H1 (cell line): ENCODE data around the gene RHOC. TPM values are rescaled to one million over a fixed set of nuclear protein-coding genes. Genes with fewer than 3 reads are reported as not detected.

ENCODE experiments used
- ATF2 ChIP-seq: IDR thresholded peaks from 2 replicates; pipeline ENCODE4 v1.6.1; 2012; ENCODE audit warnings: low read length, inconsistent platforms
- BACH1 ChIP-seq: IDR thresholded peaks from 2 replicates; pipeline ENCODE4 v1.6.1; 2012; ENCODE audit warnings: low read length, improper control_type of control experiment
- CEBPB ChIP-seq: IDR thresholded peaks from 2 replicates; pipeline ENCODE4 v1.6.1; 2012; ENCODE audit warnings: low read depth, low read length
- CTBP2 ChIP-seq: IDR thresholded peaks from 2 replicates; pipeline ENCODE4 v1.7.0; 2011; ENCODE audit warnings: borderline replicate concordance, mild to moderate bottlenecking, moderate library complexity, mixed read lengths, low read length; ENCODE audit not compliant: insufficient read depth, insufficient read length
- EGR1 ChIP-seq: IDR thresholded peaks from 2 replicates; pipeline ENCODE4 v1.6.1; 2011; ENCODE audit warnings: low read depth, low read length, borderline replicate concordance
- EZH2 ChIP-seq: fragments of 200-600 bp; sonication (generic); IDR thresholded peaks from 2 replicates; pipeline ENCODE4 v1.7.1; 2012; ENCODE audit warnings: low read depth, mild to moderate bottlenecking, moderate library complexity, low read length, inconsistent platforms; ENCODE audit not compliant: severe bottlenecking
- FOSL1 ChIP-seq: IDR thresholded peaks from 2 replicates; pipeline ENCODE4 v1.6.1; 2011; ENCODE audit warnings: mild to moderate bottlenecking, low read depth, low read length, moderate library complexity; ENCODE audit not compliant: insufficient read depth
- HDAC2 ChIP-seq, 2 experiments: fragments of 300-600 bp in 1 of 2; sonication (generic) in 1 of 2; IDR thresholded peaks; 2 replicates each; pipeline ENCODE4 v1.6.1; 2011 to 2012; ENCODE audit warnings: low read depth in 2 of 2, low read length in 2 of 2, mild to moderate bottlenecking in 2 of 2, moderate library complexity in 2 of 2, borderline replicate concordance in 1 of 2, inconsistent platforms in 1 of 2
- KDM4A ChIP-seq: IDR thresholded peaks from one replicate; pipeline ENCODE4 v1.7.1; 2012; ENCODE audit warnings: low read depth, mild to moderate bottlenecking, moderate library complexity, low read length, inconsistent platforms; ENCODE audit not compliant: severe bottlenecking
- MAFK ChIP-seq: IDR thresholded peaks from 2 replicates; pipeline ENCODE4 v1.6.1; 2012; ENCODE audit warnings: low read depth, mild to moderate bottlenecking, improper control_type of control experiment, low read length
- NANOG ChIP-seq: IDR thresholded peaks from 2 replicates; pipeline ENCODE4 v1.6.1; 2011; ENCODE audit warnings: low read length, low read depth, mild to moderate bottlenecking, inconsistent platforms; ENCODE audit not compliant: insufficient read depth, poor library complexity, severe bottlenecking
- POLR2A ChIP-seq, 2 experiments: IDR thresholded peaks; 1 replicate in 1 of 2; 2 replicates in 1 of 2; pipeline ENCODE4 v1.6.1; 2011; ENCODE audit warnings: low read depth in 2 of 2, low read length in 2 of 2, mild to moderate bottlenecking in 2 of 2; ENCODE audit errors: control extremely low read depth in 1 of 2
- RBBP5 ChIP-seq: IDR thresholded peaks from 2 replicates; pipeline ENCODE4 v1.7.1; 2012; ENCODE audit warnings: low read depth, mild to moderate bottlenecking, inconsistent platforms, low read length, moderate library complexity, borderline replicate concordance
- SAP30 ChIP-seq: fragments of 300-600 bp; sonication (generic); IDR thresholded peaks from 2 replicates; pipeline ENCODE4 v1.7.1; 2012; ENCODE audit warnings: low read length, moderate library complexity, mild to moderate bottlenecking, inconsistent platforms; ENCODE audit not compliant: insufficient read depth, insufficient replicate concordance
- TBP ChIP-seq: IDR thresholded peaks from 2 replicates; pipeline ENCODE4 v1.6.1; 2011; ENCODE audit warnings: low read depth, low read length, improper control_type of control experiment
- polyA plus RNA-seq, 7 experiments: library from polyadenylated mRNA; depleted of rRNA in 3 of 7; stranded (reverse) in 5 of 7; unstranded in 2 of 7; fragments of >200 nt in 5 of 7; fragments of 200-250 nt in 2 of 7; gene quantifications; 1 replicate in 5 of 7; 2 replicates in 1 of 7; 4 replicates in 1 of 7; pipeline versions ENCODE4 v1.2.1 to v1.2.3, GENCODE V29; 2011 to 2013; ENCODE audit warnings: missing spikeins in 2 of 7, mixed read lengths in 2 of 7
- total RNA-seq: library from RNA; stranded (reverse); fragmentation: NEBNext Ultra II Directional; extraction: Animal tissue kit (Norgen Biotek cat#: 25700); gene quantifications from 2 replicates; pipeline ENCODE4 v1.2.1, GENCODE V29; 2021

Gene RHOC
- total and polyA plus RNA-seq, 2 of the 8 experiments (the other 6 are each of a cell fraction or from before 2014, with no cell fraction given) = 53.6 to 97.5 TPM

- peak; percentile 60; the same call in 1 of the 2 replicates for TF ChIP-seq TBP
- TF ChIP-seq ATF2 = no peak
- peak; percentile 10; the same call in 1 of the 2 replicates for TF ChIP-seq BACH1
- TF ChIP-seq MAFK = no peak
- TF ChIP-seq EGR1 = peak; percentile 30; the same call in 1 of the 2 replicates
- peak in 1 of 2 experiments; percentile 63; a peak in 2 of 3 replicates for TF ChIP-seq POLR2A (IDR thresholded peaks at IDR 0.05; ENCODE audit: control extremely low read depth in 1 of 2, low read depth in 2 of 2, low read length in 2 of 2)
- TF ChIP-seq NANOG = no peak
- TF ChIP-seq HDAC2 (IDR thresholded peaks at IDR 0.05; ENCODE audit: borderline replicate concordance in 1 of 2, low read depth in 2 of 2, low read length in 2 of 2) = peak in 1 of 2 experiments; percentile 40; a peak in 1 of 4 replicates
- no peak for TF ChIP-seq FOSL1
- peak; percentile 78 for TF ChIP-seq KDM4A
- TF ChIP-seq RBBP5 = 0 out of 2 replicates have a peak, but pooled peaks have one; percentile 25
- no peak for TF ChIP-seq CEBPB
- TF ChIP-seq EZH2 = no peak
- no peak for TF ChIP-seq CTBP2
- no peak for TF ChIP-seq SAP30
Observed at GRCh38 chr1:112674986-112675727, 31.8 kb downstream of the RHOC start (continued).
